Liver (tissue), 3 donors: ENCODE results near the gene DAO.

ENCODE experiments used
- ATF3 ChIP-seq: IDR thresholded peaks from 2 replicates; pipeline ENCODE4 v1.6.1; 2016; ENCODE audit warnings: antibody characterized with exemption
- CTCF ChIP-seq: fragments of 150-350 bp; IDR thresholded peaks from 2 replicates; pipeline ENCODE4 v1.5.1; 2017; ENCODE audit warnings: improper control_type of control experiment, low read depth, low read length; ENCODE audit not compliant: missing input control
- EGR1 ChIP-seq, 2 donors: IDR thresholded peaks; 2 replicates each; pipeline ENCODE4 v1.6.1; 2016 to 2018; ENCODE audit warnings: antibody characterized with exemption in 2 of 2, low read depth in 2 of 2
- GABPA ChIP-seq, 2 donors: IDR thresholded peaks in 1 of 2; conservative IDR thresholded peaks in 1 of 2; 2 replicates each; pipeline ENCODE4 v1.6.1; 2016; ENCODE audit warnings: antibody characterized with exemption in 2 of 2, mild to moderate bottlenecking in 1 of 2, moderate library complexity in 1 of 2
- JUND ChIP-seq, 2 donors: IDR thresholded peaks; 2 replicates each; pipeline ENCODE4 v1.6.1; 2016; ENCODE audit warnings: antibody characterized with exemption in 2 of 2
- MAX ChIP-seq: IDR thresholded peaks from 2 replicates; pipeline ENCODE4 v1.6.1; 2016; ENCODE audit warnings: antibody characterized with exemption
- RAD21 ChIP-seq, 2 donors: IDR thresholded peaks; 2 replicates each; pipeline ENCODE4 v1.6.1; 2016; ENCODE audit warnings: antibody characterized with exemption in 2 of 2, mild to moderate bottlenecking in 2 of 2
- REST ChIP-seq: IDR thresholded peaks from 2 replicates; pipeline ENCODE4 v1.6.1; 2016; ENCODE audit warnings: antibody characterized with exemption, mild to moderate bottlenecking
- SP1 ChIP-seq: IDR thresholded peaks from 2 replicates; pipeline ENCODE4 v1.6.1; 2018; ENCODE audit warnings: antibody characterized with exemption, mild to moderate bottlenecking
- TAF1 ChIP-seq: conservative IDR thresholded peaks from 2 replicates; pipeline ENCODE4 v1.6.1; 2016; ENCODE audit warnings: antibody characterized with exemption, mild to moderate bottlenecking
- YY1 ChIP-seq: IDR thresholded peaks from 2 replicates; pipeline ENCODE4 v1.6.1; 2016; ENCODE audit warnings: antibody characterized with exemption, mild to moderate bottlenecking
- ZBTB33 ChIP-seq: IDR thresholded peaks from 2 replicates; pipeline ENCODE4 v1.6.1; 2016; ENCODE audit warnings: antibody characterized with exemption
- donor health status: healthy.
- donor health status: healthy.

GRCh38 chr12:108859923-108860291, 20.0 kb upstream of the DAO start:
- no peak for TF ChIP-seq CTCF
- no peak for TF ChIP-seq JUND (IDR thresholded peaks at IDR 0.05)
- no peak for TF ChIP-seq SP1
- no peak for TF ChIP-seq REST
- TF ChIP-seq YY1, result no peak
- no peak for TF ChIP-seq ZBTB33
- TF ChIP-seq MAX, result no peak
- no peak for TF ChIP-seq EGR1 (IDR thresholded peaks at IDR 0.05; ENCODE audit: low read depth in 2 of 2)
- TF ChIP-seq GABPA (IDR thresholded peaks at IDR 0.05 in 1 of 2, conservative IDR thresholded peaks at IDR 0.05 in 1 of 2), result no peak
- TF ChIP-seq ATF3, result no peak
- TF ChIP-seq RAD21 (IDR thresholded peaks at IDR 0.05), result no peak
- TF ChIP-seq TAF1, result no peak
